MV-4-11 (cell line): Measurements from ENCODE around the gene FUT6.
A peak's percentile ranks its signal among the peaks of the same experiment; 100 is the strongest.

Source experiments
- DNase-seq: peaks from one replicate; lab custom pipeline; 2025; lab: John Stamatoyannopoulos, UW

The FUT6 gene

GRCh38 chr19:5804516-5805461, 34.7 kb downstream of the FUT6 start, which contains the start of gene NRTN:
Gene NRTN, plus strand, starts transcription at chr19:5805067. Its CDS starts 19,099 bp downstream, at chr19:5824166.
- DNase-seq: no peak

DNA sequence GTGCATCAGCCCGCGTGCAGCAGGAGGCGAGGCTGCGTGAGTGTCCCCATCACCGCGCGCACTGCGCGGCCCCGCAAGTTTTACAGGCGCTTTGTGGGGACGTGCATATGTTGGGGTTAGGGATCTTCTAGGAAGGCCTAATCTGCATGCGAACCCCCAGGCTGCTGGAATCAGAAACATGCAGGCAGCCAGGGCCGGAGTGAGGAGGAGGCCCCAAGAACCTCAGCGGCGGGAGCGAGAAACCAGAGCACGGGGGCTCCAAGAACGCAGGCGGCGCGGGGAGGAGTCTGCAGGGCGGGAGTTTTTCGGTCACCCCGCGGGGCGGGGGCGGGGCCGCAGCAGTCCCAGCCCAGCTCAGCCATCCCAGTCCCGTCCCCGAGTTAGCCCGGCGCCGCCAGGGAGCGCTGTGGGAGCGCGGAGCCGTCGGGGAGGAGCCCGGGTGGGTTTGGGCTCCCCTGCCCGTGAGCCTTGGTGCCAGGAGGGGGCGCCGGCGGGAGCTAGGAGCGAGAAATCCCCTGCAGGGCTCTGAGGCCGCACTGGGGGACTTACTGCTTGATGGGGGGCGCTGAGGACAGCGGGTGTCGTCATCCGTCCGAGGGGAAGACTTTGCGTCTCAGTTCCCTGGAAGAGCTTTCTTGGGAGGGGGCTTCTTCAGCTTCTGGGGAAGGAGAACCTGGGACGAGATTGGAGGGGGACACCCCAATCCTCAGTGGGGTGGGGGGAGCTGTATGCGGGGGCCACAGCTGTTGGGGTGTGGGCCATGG, 35.6 kb downstream of the FUT6 start:
- peak; percentile 91 for DNase-seq

GRCh38 chr19:5803441-5803751, 36.1 kb downstream of the FUT6 start:
- no peak for DNase-seq

- peak; percentile 20 for DNase-seq
Measured at GRCh38 chr19:5801796-5802619, 37.5 kb downstream of the FUT6 start.

GRCh38 chr19:5800361-5801270, 38.9 kb downstream of the FUT6 start:
- no peak for DNase-seq

DNA sequence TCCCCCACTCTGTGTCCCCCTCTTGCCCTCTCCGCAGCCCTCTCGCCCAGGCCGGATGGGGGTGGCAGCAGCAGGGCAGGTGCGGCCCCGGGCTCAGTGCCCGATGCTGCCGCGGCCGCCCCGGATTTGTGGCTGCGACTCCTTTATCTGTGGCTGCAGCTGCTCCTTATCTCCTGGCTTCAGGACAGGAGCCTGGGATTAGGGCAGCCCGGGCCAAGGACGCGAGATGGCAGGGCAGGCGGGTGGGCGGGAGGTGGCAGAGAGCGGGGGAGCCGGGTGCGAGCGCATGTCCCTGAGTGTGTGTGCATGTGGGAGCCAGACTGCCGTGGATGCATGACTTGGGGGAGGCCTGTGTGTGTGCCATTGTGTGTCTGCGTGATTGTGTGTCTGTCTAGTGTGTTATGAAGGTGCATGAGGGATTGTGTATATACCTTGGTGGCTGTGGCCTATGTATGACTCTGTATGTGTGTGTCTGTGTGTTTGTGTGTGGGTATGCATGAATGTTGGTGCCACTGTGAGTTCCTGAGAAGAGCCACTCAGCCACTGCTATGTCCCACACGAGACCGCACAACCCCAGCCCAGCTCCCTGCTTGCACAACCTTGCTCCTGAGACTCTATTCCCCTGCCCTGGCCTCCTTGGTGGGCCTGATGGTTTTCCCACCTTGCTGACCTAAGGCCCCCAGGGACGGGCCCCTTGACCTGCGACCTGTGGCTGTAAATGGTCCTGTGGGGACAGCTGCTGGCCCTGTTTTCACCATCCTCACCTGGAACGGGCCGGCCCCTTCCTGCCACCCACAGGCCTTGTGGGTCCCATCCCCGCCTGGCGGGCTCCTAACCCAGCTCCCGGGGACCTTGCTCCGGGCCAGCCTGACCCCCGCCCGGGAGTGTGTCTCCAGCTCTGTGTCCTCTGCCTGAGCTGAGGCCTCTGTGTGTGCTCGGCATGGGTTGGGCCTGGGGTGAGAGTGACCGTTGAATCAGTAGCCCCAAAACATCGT, 40.0 kb downstream of the FUT6 start:
- peak; percentile 38 for DNase-seq

- no peak for DNase-seq
Measured at GRCh38 chr19:5798244-5798643, 41.3 kb downstream of the FUT6 start.

- no peak for DNase-seq
Measured at GRCh38 chr19:5795382-5795919, 44.1 kb downstream of the FUT6 start.

- DNase-seq: no peak
Measured at GRCh38 chr19:5793188-5793587, 46.3 kb downstream of the FUT6 start.

GRCh38 chr19:5792224-5792623, 47.3 kb downstream of the FUT6 start:
- no peak for DNase-seq

DNA sequence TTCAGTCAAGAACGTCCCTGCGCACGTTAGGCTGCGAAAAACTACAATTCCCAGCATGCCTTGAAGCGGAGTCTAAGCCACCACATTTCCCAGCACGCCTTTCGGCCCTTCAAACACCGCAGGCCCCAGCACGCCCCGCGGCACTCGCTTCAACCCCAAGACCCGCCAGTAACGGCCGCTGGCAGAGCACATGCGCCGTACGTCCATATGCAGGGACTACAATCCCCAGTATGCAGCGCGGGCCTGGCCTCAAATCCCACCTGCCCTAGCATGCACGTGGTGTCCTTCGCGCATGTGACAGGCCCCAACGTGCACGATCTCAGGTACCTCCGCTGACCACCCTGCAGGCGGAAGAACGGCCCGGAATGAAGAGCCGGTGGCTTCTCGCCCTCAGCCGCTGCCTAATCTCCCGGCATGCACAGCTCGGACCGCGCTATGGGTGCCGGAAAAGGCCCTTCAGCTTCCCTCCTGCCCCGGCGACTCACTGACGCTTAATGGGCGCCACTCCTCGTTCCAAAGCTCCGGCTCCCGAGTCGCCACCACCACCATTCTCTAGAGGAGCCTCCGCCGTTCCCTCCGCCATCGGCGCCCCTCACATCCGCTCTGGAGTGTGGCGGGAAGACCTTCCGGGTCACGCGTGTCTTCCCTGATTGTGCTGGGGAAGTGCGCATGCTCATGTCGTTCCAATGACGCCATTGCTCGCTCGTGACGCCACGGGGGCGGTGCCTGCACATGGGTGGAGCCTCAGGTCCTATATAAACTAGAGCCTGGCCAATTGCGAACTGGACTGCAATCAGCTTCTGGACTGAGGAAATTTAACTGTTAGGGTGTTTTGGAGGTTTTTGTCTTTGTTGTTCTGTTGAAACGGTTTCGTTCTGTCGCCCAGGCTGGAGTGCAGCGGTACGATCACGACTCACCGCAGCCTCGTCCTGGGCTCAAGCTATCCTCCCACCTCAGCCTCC, 48.7 kb downstream of the FUT6 start, which contains the start of gene DUS3L:
DUS3L (minus strand) TSS at position 605 of the 962 bp plus-strand sequence; CDS start at position 583, 22 bp downstream.
- peak; percentile 99 for DNase-seq

DNA sequence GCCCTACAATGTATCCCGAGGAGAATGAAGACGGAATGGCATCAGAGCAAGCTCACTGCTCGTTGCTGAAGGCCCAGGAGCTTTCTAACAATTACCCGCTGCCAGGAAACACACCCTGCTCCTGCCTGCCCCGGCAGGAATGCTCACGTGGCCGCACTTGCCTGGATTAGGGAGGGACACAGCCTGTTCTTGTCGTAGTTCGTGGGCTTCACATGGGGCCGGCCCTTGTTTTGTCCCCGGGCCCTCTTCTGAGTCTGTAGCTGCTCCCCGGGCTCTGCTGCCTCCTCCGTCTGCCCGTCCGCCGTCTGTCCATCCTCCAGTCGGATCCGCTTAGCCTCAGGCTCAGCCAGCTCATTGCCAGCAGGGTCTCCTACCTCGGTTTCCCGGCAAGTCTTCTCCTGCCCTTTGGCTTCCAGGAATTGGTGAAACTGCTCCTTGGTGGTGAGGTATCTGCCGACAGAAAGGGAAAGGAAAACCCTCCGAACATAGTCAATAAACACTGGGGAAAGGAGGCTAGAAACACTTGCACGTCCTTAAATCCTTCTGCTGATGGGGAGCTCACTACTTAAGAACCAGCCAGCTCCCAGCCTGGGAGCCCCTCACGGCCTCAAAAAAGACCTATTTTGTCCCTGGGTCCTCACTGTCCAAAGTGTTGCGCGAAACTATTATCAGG, 49.5 kb downstream of the FUT6 start:
- no peak for DNase-seq

DNA sequence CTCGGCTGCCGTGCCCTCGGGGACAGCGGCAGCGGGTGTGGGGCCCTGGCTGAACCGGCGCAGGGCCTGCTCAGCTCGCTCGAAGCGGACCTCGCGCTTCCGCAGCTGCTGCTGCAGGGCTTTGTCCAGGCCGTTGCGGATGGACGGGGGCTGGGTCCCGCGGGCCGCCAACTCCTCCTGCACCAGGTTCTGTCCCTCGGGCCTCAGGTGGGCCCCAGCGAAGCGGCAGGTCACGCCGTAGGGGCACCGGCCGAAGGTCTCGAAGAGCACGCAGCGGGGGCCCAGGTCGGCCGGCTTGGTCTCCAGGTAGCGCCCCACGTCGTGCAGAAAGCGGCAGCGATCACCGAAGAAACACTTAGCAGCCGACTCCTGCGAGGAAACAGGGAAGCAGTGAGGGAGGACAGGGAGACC, 50.1 kb downstream of the FUT6 start:
- no peak for DNase-seq

DNA sequence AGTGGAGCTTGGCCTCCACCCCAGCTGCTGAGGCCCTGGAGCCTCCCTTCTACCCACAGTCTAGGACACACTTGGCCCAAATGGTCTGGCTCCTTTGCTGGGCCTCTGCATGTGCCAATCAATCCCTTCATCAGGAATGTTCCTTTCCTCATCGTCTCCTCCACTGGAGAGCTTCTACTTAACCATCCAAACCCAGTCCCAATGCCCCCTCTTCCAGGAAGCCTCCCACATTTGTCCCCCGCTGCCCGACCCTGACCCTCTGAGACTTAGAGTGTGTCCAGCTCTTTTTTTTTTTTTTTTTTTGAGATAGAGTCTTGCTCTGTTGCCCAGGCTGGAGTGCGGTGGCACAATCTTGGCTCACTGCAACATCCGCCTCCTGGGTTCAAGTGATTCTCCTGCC, 51.1 kb downstream of the FUT6 start:
- no peak for DNase-seq

DNA sequence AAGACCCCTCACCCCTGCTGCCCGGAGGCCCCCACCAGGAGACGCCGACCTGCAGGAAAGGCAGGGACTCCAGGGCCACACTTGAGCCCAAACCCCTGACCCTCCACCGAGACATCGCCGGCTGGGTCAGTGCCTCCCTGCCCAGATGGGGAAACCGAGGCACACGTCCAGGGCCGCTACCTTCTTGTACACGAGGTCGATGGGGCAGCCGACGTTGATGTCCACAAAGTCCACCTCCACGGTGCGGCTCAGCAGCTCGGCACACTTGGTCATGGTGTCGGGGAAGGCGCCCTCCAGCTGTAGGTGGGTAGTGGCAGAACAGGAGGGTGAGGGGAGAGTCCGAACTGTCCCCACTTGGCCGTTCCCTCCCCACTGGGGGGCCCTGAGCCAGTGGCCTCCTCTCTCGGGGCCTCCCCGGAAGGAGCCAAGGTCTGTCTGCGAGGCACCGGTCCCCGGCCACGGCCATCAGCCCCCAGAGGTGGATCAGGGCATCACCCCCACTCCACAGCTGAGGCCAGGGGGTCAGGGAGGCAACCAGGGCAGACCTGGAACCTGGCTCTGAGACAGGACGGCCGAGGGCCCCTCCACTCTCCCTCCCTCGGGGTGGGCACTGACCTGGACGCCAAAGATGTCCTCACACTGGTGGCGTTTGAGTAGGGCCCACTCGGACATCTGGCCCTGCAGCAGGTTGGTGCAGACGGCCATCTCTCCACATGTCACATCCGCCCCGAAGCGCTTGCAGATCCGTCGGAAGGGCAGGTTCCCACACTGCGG, 51.9 kb downstream of the FUT6 start:
- no peak for DNase-seq

- no peak for DNase-seq
Measured at GRCh38 chr19:5786593-5787408, 52.7 kb downstream of the FUT6 start.
